Measurements from ENCODE around the gene EML4.

- TF ChIP-seq CTCF (IDR thresholded peaks at IDR 0.05 in 8 of 11, conservative IDR thresholded peaks at IDR 0.05 in 3 of 11) = no peak
- TF ChIP-seq POLR2A (IDR thresholded peaks at IDR 0.05) = no peak
- no peak for TF ChIP-seq POLR2AphosphoS5 (IDR thresholded peaks at IDR 0.05)
Observed at GRCh38 chr2:42290005-42290404, 120.9 kb downstream of the EML4 start.

Data from spleen (tissue), 7 donors.